NCI-H345 treated with DMSO at 0.1 percent for 48 hours (cell line): ENCODE measurements around the gene PYURF.

Experiments used
- DNase-seq: peaks from one replicate; lab custom pipeline; 2025; ENCODE audit not compliant: unreplicated experiment; lab: John Stamatoyannopoulos, UW

Gene PYURF

DNA sequence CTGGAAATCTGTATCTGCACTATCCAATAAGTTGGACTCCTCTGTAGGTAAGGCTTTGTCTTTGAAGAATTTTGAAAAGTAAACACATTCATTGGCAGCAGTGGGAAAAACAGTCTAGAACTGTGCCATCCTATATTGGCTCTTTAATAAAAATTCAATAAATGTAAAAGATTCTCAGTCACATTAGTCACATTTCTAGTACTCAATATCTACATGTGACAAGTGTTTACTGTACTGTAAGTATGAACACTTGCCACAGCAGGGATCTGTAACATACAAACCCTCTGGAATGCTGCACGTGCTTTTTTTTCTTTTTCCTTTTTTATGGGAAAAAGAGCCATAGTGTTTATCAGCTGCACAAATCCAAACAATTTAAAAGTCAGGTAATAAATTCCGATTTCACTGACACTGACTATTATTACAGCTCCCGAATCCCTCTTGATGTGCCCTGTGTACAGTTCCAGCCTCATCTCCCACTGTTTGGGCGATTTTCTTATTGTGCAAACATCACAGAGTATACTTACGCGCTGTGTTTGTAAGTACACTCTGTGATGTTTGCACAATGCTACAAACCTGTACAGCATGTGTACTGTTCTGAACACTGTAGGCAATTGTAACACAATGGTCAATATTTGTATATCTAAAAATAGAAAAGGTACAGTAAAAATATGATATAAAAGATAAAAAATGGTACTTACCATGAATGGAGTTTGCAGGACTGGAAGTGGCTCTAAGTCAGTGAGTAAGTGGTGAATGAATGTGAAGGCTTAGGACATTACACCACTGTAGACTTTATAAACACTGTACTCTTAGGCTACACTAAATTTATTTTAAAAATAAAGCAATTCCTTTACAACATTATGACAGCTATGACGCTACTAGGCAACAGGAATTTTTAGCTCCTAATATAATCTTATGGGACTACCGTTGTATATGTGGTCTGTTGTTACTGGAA, 8.7 kb downstream of the PYURF start:
- peak; percentile 61 for DNase-seq

DNA sequence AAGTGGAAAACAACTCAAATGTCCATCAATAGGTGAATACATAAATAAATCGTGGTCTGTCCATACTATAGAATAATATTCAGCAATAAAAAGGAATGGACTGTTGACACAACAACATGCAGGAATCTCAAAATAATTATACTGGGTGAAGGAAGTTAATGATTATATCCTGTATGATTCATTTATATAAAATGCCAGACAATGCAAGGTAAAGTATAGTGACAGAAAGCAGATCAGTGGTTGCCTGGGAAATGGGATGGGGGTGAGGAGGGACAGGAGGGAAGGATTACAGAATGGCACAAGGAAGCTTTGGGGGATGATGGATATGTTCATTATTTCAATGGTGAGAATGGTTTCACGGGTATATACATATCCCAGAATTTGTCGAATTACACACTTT, 12.3 kb downstream of the PYURF start:
- no peak for DNase-seq

DNA sequence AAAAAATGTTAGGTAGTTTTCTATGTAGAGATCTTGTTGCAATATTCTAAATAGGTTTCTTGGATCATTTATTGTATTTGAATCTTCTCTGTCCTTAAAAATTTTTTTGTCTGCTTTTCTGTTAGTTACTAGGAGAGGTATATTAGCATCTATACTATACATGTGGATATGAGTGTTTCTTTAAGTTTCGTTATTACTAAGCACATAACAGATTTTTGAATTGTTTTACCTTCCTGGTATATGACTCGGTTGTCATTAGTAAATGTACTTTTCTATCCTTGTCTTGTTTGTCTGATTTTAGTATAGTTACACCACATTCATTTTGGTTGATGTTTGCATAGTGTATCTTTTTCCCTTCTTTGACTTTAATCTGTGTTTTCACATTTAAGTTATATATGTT, 20.2 kb downstream of the PYURF start:
- DNase-seq: no peak

DNA sequence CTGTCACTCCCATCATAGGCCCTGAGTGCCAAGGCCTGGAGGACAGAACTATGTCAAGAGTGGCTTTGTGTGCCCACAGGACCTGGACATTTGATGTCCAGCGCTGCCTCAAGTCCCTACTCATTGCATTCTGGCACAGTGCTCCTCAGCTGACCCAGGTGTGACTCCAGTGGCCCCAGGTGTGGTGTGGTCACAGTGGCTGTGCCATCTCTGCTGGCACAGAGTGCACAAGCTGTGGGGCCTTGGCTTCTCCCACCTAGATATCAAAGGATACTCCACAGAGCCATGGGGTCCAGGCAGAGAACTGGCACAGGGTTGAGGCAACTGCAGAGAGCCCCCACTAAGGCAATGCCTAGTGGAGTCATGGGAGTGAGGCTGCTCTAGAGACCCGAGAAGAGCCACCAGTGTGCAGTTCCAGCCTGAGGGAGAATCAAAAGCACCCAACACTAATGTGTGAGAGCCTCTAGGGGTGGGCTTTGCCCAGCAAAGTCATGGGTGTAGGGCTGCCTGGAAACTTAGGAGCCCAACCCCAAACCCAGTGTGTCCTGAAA, 25.6 kb downstream of the PYURF start:
- DNase-seq: no peak

DNA sequence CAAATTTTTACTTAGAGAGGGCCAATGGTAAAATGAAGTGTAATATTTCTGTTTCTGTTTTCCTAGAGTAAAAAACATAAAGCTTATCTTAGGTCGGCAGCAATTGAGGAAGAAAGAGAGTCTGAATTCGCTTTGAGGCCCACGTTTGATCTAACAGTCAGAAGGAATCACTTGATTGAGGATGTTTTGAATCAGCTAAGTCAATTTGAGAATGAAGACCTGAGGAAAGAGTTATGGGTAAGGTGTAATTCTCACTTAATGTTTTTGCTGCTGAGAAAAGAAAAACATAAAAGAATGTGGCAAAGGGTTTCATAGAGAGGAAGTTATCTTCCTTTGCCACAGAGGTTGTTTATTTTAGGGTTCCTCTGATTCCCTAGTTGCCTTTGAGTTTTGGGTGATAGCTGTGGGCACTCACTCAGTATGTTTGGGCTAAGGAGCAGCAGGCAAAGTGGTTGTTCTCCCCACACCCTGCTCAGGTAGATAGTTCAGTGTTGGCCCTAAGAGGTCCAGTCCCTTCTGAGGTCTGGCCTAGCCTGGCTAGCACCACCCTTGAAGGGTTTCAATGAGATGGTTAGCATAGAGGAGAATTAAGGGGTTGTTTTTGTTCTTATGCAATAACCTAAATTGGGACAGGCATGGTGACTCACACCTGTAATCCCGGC, 34.3 kb downstream of the PYURF start:
- no peak for DNase-seq

DNA sequence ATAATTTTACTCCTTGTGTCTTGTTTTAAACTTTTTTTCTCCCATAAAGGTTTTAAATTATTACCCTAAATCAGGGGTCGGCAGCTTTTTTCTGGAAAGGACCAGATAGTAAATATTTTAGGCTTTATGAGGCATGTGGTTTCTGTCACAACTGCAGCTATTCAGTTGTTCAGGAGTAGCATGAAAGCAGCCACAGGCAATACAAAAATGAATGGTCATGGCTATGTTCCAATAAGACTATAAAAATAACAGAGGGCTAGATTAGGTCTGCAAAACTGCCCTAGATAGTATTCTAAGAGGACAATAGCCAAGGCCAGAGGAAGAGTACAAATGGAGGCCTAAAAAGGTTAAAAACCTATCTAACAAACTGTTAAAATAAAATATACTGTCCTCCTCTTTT, 42.0 kb downstream of the PYURF start:
- no peak for DNase-seq

DNA sequence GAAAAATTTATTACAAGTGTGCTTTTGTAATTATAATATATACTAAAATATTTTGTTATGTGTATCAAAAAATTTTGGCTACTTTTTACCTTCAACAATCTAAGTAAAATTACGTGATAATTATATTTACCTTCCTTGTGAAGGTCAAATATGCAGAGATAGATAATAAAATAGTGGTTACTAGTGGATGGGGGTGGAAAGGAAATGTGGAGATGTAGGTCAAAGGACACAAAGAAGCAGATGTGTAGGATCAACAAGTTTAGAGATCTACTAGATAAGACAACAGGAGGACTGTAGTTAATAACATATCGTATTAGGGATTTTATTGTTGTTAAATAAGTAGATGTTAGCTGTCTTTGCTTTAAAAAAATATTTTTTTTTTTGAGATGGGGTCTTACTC, 45.3 kb downstream of the PYURF start:
- DNase-seq: no peak

DNA sequence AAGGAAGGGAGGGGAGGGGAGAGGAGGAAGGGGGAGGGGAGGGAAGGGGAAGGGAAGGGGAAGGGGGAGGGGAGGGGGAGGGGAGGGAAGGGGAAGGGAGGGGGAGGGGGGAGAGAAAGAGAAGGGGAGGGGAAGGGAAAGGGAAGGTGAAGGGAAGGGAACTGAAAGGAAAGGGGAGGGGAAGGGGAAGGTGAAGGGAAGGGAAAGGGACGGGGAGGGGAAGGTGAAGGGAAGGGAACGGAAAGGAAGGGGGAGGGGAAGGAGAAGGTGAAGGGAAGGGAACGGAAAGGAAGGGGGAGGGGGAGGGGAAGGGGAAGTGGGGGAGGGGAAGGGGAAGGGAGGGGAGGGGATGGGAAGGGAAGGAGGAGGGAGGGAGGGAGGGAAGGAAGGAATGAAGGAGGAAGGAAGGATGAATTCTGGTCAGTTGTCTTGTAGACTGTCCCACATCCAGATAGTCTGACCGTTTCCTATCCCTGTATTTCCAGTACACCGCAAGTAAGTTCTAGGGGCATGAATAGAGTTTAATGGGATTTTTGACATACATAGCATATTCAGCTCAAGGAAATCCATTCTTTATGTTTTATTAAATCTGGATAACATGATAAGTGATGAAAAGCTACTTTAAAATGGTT, 46.2 kb downstream of the PYURF start:
- no peak for DNase-seq
